ELR (cell line): Measurements from ENCODE around the gene CAPN7.

Experiments used
- DNase-seq: peaks from one replicate; pipeline ENCODE4 v3.0.0-alpha.2; 2015; ENCODE audit warnings: low read depth

The CAPN7 gene

GRCh38 chr3:15276028-15276724 lies 70.1 kb downstream of the CAPN7 start:
- DNase-seq: peak; percentile 62

DNA sequence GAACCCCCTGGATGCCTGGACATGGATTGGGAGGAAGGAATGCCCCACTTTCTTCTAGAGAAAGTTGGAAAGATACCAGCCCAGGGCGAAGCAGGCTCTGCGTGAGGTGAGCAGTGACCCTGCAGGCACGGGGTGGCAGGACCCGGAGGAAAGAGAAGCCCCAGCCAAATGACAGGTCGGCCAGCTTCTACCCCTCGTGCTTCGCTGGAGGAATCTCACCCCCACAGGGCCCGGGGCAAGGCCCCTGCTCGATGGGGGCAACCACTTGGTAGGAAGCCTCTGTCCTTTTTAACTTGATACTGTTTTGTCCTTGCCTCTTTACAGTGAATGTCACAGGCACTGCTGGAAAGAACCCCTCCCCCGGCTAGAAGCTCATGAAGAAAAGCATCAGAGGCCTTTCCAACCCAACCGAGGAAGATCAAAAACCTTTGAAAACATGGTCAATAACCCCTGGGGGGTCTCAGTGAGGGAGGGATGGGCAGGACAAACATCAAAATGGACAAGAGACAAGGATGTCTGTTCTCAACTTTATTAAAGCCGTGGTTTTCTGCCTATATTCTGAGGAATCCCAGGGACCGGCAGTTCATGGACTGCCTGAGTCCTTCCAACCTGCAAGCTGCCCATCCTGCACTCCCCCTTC lies 71.9 kb downstream of the CAPN7 start:
- DNase-seq: no peak

GRCh38 chr3:15279205-15279604 lies 73.2 kb downstream of the CAPN7 start:
- no peak for DNase-seq

GRCh38 chr3:15279671-15280402 lies 73.8 kb downstream of the CAPN7 start:
- no peak for DNase-seq

- no peak for DNase-seq
Measured at GRCh38 chr3:15280853-15281532, 74.9 kb downstream of the CAPN7 start.

DNA sequence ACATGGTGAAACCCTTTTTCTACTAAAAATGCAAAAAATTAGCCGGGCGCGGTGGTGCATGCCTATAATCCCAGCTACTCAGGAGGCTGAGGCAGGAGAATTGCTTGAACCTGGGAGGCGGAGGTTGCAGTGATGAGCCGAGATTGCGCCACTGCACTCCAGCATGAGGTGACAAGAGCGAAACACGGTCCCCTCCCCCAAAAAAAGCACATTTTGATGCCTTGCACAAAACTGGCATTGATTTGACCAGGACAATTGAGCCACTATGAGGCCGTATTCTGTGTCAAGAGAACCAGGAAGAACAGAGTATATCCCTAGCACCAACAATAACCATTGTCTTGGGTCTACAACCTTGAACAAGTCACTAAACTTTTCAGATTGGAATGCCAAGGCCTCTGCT lies 75.8 kb downstream of the CAPN7 start:
- no peak for DNase-seq

DNA sequence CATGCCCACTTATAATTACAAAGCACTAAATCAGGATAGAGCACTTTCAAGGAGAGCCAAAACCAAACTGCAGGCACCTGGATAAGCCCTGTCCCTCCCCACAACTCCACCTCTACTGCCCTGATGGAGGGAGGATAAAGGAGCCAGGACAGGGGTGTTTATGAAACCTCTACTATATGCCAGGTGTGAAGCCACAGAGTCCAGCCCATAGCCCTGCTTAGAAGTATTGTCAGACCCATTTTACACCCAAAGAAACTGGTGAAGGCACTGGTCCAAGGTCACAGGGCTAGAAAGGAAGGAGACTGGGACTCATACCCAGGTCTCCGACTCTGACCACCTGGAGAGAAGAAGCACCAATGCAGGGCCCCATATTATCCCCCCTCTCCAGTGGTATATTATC lies 77.7 kb downstream of the CAPN7 start:
- no peak for DNase-seq

DNA sequence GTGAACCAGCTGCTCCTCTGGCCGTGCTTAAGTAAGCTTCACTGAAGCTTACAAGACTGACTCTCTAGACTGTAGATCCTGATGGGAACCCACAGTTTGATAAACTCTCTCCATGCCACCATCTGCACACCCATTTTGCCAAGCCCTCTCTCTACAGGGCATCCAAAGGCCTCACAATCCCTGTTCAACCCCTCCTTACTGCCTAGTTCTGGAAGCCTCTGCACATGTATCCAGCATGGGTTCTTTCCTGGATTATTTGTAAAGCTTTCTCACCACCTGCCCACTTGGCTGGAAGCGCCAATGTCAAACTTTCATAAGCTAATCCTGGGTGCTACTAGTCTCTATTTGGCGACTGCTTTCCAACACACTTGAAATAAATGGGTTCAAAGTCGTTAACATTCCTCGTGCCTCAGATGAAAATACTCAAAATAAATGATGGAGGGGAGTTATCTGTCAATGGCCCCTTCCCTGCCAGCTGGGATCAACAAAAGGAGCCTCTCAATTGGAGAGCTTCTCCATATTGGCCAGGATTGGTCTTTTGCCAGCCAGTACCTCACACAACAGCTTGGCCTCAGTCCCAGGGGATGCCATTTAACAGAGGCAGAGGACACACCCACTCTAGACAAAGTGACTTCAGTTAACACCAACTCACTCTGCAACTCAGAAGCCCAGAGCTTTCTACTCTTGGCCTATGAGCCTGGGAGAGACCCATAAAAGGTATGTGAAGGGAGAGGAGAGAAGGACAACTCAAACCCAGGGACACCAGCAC lies 78.3 kb downstream of the CAPN7 start:
- no peak for DNase-seq

GRCh38 chr3:15286022-15286421 lies 80.0 kb downstream of the CAPN7 start:
- no peak for DNase-seq

DNA sequence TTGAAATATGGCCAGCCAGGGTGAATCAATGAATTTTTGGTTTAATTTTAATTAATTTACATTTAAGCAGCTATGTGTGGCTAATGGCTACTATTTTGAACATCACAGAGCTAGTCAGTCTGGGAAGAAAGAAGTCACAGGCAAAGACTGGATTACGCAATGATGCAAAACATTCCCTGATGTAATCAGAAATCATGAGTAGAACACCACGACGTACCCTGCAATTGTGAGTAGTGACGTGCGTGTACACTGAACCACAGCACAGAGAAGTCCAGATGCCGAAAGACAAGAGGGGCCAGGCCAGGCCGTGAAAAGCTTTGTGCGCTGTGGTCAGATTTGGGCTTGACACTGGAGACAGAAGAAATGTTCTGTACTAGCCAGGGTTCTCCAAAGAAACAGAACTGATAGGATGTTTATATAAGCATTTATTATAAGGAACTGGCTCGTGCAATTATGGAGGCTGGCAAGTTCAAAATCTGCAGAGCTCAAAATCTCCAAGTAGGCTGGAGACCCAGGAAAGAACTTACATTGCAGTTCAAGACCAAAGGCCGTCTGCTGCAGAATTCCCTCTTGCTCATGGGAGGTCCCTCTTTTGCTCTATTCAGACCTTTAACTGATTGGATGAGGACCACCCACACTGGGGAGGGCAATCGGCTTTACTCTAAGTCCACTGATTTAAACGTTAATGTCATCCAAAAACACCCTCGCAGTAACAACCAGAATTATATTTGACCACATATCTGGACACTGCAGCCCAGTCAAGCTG lies 81.7 kb downstream of the CAPN7 start:
- peak; percentile 63 for DNase-seq

DNA sequence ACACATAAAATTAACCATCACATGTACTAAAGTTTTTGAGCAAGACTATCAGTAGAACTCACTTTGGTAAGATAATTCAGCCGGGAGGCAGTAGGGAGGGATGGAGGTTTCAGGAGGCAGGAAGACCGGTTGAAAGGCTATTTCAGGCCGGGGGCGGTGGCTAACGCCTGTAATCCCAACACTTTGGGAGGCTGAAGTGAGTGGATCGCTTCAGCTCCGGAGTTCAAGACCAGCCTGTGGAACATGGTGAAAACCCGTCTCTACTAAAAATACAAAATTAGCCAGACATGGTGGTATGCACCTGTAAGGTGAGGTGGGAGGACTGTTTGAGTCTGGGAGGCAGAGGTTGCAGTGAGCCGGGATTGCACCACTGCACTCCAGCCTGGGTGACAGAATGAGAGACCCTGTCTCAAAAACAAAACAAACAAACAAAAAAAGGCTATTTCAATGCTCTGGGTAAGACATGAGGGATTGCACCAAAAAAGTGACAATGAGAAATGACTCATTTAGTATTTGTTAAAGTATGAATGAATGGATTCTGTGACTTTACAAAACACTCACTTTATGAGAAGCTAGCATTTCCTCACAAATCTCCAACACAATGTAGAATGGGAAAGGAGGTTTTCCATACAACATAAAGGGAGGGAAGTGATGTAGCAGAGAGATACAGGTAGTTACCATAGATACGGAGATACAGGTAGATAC lies 82.4 kb downstream of the CAPN7 start:
- DNase-seq: no peak

DNA sequence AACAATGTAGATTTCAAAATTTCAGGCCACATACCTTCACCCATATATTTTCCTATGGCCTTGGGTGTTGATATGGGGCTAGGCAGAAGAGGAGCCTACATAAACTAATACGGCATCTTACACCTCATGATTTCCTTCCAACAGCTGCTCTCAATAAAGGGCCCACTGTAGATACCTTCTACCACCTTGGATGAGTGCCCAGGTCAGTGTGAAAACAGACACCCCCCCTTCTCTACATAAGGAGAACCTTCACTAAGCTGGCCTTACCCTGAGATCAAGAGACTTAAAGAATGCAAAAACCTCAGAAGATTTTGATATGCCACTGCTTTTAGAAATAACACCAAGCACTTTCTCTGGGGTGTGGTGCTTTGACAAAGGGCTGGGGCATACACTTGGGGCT lies 83.6 kb downstream of the CAPN7 start:
- no peak for DNase-seq

DNA sequence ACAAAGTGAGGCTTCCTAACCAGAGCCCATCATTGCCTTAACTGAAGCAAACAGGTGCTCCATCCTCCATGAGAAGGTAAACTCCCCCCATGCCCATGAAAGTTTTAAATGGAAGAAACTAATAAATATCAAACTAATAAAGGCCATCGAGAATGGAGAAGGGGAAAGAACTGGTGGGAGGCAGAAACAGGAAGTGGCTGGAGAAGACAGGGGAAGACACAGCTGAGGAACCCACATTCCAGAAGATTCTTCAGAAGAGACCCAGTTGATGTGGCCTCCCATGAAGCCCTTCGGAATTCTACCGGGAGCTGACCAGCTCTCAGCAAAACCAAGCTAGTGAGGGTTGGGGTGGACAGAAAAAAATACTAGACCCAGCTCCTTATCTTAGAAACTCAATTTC lies 84.7 kb downstream of the CAPN7 start:
- no peak for DNase-seq

GRCh38 chr3:15291589-15292541 lies 85.8 kb downstream of the CAPN7 start:
- no peak for DNase-seq

DNA sequence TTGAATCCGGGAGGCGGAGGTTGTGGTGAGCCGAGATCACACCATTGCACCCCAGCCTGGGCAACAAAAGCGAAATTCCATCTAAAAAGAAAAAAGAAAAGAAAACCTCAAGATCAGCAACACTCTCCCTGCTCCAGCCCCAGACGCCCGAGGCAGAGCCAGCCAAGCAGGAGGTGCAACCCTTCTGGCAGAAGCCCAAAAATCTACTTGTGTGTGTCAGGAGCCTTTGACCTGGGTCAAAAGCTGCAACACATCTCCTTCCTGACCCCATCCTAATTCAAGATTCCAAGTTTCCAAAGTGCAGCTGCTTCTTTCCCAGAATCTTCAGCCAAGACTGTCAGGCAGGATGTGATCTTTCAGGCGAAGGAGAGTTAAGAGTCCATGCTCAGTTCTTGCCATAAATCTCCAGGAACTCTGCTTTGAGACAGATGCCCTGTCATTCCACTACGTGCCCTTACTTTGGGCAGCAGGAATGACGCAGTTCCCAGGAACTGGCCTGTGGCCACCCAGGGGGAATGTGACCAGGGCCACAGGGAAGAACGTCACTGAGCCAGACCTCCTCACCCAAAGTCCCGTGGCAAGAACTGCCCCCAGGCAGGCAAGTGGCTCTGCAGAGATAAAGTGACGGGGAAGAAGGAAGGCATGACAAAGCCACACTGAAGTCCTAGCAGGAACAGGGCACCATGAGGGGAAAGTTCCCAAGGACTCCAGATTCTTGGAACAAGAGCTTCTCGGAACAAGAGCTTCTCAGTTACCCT lies 86.9 kb downstream of the CAPN7 start:
- DNase-seq: no peak

DNA sequence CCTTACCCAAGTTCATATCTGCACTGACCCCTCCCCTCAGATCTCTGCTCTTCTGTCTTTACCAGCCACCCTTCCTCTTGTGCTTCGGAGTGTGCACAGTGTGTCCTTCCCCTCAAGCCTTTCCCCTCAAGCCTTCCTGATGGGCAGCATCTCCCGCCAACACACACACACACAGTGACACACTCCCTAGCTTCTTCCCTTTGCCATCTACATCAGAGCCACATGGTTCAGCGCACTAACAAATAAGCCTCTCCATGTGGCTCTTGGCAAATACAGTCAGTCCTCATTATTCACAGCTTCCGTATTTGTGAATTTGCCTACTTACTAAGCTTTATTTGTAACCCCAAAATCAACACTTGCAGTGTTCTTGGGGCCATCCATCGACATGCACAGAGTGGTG lies 88.9 kb downstream of the CAPN7 start:
- DNase-seq: no peak

- peak; percentile 65 for DNase-seq
Measured at GRCh38 chr3:15295506-15295905, 89.5 kb downstream of the CAPN7 start.

DNA sequence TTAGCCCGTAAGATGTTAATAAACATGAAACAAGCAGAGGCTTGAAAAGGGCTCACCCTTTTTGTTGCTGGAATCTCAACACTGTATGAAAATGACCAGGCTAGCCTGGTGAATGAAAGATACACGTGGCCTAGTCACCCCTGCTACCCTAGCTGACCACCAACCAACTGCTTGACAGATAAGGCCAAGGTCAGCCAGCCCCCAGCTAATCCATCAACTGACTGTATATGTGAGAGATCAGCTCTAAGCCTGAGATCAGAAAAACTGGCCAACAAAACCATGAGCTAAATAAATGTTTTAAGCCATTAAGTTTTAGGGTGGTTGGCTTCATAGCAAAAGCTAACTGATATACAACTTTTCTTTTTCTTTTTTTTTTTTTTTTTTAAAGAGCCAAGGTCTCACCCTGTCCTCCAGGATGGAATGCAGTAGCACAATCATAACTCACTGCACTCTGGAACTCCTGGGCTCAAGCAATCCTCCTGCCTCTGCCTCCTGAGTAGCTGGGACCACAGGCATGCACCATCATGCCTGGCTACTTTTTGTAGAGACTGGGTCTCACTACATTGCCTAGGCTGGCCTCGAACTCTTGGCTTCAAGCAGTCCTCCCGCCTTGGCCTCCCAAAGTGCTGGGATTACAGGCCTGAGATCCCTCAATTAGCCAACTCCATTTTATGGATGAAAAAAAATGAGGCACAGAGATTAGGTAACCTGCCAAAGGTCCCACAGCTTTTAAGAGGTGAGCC lies 91.7 kb downstream of the CAPN7 start:
- DNase-seq: no peak
